Ascending aorta (tissue), 2 donors: ENCODE measurements around the gene ELMO1. TPM values are rescaled to one million over a fixed set of nuclear protein-coding genes. Genes with fewer than 3 reads are reported as not detected.

Experiments
- DNase-seq, 2 donors: peaks; one replicate each; pipeline ENCODE4 v3.0.0-alpha.2; 2019; ENCODE audit warnings: low spot score in 2 of 2
- H3K27ac ChIP-seq, 2 donors: fragments of 200-600 bp; sonication (generic); one replicate each; pipeline ENCODE4 v1.5.1; 2016 to 2017; ENCODE audit warnings: mild to moderate bottlenecking in 1 of 2
- H3K27me3 ChIP-seq: fragments of 200-600 bp; sonication (generic); one replicate; pipeline ENCODE4 v1.5.1; 2017
- H3K36me3 ChIP-seq, 2 donors: fragments of 200-600 bp; sonication (generic); one replicate each; pipeline ENCODE4 v1.5.1; 2016
- H3K4me1 ChIP-seq, 2 donors: fragments of 200-600 bp; sonication (generic); one replicate each; pipeline ENCODE4 v1.5.1; 2016 to 2017; ENCODE audit warnings: mild to moderate bottlenecking in 1 of 2
- H3K4me3 ChIP-seq, 2 donors: fragments of 200-600 bp; sonication (generic); one replicate each; pipeline ENCODE4 v1.5.1; 2016 to 2017; ENCODE audit warnings: mild to moderate bottlenecking in 1 of 2
- H3K9me3 ChIP-seq, 2 donors: fragments of 200-600 bp; sonication (generic); one replicate each; pipeline ENCODE4 v1.5.1; 2016
- intact Hi-C: fragments of 100-400 bp; cut with DNase I; formaldehyde crosslinking; loops from one replicate; pipeline ENCODE4 v1.15.1; 2023
- total RNA-seq: library from RNA; depleted of rRNA; stranded (reverse); fragments of >200 nt; gene quantifications from one replicate; pipeline ENCODE4 v1.1.0, GENCODE V29; 2016
- TF ChIP-seq, protein P1 (sequence below), 3 experiments: fragments of 200-600 bp in 2 of 3; fragments of 450-650 bp in 1 of 3; sonication (generic) in 2 of 3; IDR thresholded peaks; one replicate each; pipeline ENCODE4 v1.5.1; 2016 to 2019; ENCODE audit warnings: antibody characterized with exemption in 3 of 3, mild to moderate bottlenecking in 1 of 3, moderate library complexity in 1 of 3

ELMO1 gene
- total RNA-seq, 1 donor from 2014 or later: 40.8 TPM

DNA sequence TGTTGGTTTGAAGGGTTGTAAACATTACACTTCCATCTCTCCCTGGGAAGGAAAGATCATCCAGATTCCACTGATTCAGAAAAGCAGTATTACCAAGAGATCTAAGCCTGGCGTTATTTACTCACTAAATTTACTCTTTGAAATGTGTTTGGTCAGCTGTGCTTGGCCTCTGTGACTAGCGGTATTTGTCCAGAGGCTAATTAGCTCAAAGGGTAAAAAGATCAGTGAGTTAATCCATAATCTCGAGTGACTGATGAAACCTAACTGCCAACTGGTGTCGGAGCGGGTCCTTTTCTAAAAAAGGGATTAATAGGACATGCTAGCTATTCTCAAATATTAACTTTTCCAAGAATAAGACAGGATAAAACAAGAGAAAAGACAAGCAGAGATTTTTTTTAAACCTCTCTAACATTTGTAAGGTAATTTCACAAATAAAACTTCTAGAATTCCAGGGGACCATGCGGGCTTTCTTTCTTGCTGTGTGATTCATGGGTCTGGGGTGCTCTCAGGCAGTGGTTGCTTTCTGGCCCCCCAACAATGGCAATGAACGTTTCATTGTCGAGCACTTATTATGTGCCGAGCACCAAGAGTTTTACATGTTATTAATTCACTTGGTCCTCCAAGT lies 477.0 kb downstream of the ELMO1 start:
- Histone ChIP-seq H3K36me3 (no peaks in the 10 kb centered on the region), H3K4me3 (no peak overlapping the region), H3K4me1 (no peaks in the 10 kb centered on the region), H3K27me3 (no peaks in the 10 kb centered on the region), H3K27ac (no peak overlapping the region), H3K9me3 (no peaks in the 10 kb centered on the region)
- TF ChIP-seq, protein P1, sequence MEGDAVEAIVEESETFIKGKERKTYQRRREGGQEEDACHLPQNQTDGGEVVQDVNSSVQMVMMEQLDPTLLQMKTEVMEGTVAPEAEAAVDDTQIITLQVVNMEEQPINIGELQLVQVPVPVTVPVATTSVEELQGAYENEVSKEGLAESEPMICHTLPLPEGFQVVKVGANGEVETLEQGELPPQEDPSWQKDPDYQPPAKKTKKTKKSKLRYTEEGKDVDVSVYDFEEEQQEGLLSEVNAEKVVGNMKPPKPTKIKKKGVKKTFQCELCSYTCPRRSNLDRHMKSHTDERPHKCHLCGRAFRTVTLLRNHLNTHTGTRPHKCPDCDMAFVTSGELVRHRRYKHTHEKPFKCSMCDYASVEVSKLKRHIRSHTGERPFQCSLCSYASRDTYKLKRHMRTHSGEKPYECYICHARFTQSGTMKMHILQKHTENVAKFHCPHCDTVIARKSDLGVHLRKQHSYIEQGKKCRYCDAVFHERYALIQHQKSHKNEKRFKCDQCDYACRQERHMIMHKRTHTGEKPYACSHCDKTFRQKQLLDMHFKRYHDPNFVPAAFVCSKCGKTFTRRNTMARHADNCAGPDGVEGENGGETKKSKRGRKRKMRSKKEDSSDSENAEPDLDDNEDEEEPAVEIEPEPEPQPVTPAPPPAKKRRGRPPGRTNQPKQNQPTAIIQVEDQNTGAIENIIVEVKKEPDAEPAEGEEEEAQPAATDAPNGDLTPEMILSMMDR (IDR thresholded peaks at IDR 0.05): no peak
- DNase-seq: no peak
- intact Hi-C loops: no loop called here

DNA sequence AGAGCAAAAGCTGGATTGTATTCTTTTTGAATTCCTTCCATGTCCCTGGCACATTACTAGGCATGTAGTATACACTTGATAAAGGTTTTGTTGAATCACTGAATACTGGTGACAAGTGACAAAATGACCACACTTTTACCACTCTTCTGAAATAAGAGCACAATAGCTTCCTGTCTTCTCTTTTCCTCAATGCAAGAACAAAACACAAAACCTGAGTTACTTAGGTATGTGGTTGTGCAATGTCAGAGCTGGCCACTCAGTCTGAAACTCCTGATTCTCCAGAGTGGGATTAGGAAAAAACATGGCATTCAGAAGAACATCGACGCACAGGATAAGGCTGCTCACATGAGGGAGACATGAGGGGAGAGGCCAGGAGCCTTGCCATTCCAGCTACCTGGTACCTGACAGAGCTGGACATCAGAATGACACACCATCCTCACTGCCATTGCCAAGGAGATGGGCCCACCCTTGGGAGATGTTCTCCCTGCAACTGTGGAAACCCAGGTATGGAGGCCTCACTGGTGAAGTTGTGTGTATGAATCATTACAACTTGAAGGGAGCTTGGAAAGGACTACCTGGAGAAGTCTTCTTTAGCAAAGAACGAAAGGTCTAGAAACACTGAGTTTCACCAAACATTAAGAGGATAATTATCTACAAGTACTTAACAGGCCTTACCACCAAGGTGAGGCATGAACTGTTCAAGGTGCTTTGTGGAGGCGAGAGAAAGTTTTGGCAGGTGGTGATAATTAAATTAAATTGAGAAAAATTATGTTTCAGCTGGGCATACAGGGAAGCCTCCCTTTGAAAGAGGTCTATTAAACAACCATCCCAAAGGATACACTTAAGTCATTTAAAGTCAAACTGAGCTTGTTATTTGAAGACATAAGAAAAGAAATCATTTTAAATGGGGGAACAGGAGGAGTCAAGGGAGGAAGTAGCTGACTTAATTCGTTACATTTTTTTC lies 477.8 kb downstream of the ELMO1 start:
- Histone ChIP-seq H3K36me3 (no peaks in the 10 kb centered on the region), H3K9me3 (no peaks in the 10 kb centered on the region), H3K4me1 (no peaks in the 10 kb centered on the region), H3K4me3 (no peak overlapping the region), H3K27me3 (no peaks in the 10 kb centered on the region), H3K27ac (no peak overlapping the region)
- intact Hi-C loops: no loop called here
- DNase-seq: no peak
- TF ChIP-seq, protein P1 (IDR thresholded peaks at IDR 0.05): no peak

DNA sequence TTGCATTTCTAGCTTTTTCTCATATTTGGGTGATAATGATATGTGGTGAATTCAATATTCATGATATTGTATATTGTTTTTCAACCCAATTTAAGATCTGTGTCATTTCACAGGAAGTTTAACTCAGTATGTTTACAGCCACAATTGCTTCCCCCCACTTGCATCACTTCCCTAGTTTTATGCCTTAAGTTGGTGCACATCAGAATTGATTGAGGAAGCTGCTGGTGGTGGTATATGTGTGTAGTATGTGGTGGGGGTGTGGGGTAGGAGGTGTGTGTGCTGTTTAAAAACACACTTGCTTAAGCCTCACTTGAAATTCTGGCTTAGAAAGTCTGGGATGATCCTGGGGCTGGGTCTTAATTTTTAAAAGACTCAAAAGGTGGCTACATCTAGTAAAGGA lies 479.3 kb downstream of the ELMO1 start:
- intact Hi-C loops: no loop called here
- H3K27ac ChIP-seq: no peak overlapping the region
- H3K27me3 ChIP-seq: no peaks in the 10 kb centered on the region
- DNase-seq: no peak
- H3K36me3 ChIP-seq: no peaks in the 10 kb centered on the region
- H3K9me3 ChIP-seq: no peaks in the 10 kb centered on the region
- H3K4me1 ChIP-seq: no peaks in the 10 kb centered on the region
- TF ChIP-seq, protein P1 (IDR thresholded peaks at IDR 0.05): no peak
- no peak overlapping the region for H3K4me3 ChIP-seq

DNA sequence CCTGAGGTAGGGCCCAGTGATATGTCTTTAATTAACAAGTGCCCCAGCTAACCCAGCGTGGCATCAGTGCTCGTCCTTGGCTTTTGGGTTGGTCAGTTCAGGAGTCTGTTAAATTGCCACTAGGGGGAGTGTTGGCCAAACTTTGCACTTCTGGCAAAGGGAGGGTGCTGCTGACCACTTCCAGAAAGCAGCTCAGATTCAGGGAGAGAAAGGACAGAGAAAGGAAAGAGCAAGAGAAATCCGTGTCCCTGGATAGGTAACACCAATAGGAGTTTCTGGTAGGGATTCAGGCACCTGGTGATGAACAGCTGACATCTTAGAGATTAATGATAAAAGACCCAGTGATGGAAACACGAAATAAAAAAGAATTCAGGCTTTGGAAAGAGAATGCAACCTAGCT lies 481.3 kb downstream of the ELMO1 start:
- intact Hi-C loops: loop anchor here (1.0 kb wide), 2 partner anchors 215 to 234 kb away; no protein-coding TSS in a partner anchor
- no peaks in the 10 kb centered on the region for H3K9me3 ChIP-seq
- no peak overlapping the region for H3K4me3 ChIP-seq
- no peaks in the 10 kb centered on the region for H3K36me3 ChIP-seq
- no peak overlapping the region for H3K27ac ChIP-seq
- no peaks in the 10 kb centered on the region for H3K27me3 ChIP-seq
- TF ChIP-seq, protein P1 (IDR thresholded peaks at IDR 0.05): peak; percentile 60 to 81 (median 76)
- no peaks in the 10 kb centered on the region for H3K4me1 ChIP-seq
- DNase-seq: peak in 1 of 2 donors; percentile 79

DNA sequence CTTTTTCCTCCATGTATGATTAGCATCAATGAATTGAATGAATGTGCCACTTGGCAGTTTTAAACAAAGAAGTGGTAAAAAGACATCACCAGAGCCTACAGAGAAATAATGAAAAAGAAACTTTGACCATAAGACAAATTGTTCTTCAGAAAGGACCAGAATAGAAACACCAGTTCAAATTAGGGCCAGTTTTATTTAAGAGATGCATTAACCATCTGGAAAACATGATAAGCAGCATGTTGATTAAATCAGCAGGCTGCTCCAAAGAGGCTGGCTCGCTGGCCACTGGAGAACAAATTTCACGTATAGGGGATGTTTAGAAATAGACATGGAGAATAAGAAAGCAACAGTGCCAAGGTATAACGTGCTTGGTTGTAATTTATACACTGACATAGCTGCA lies 482.0 kb downstream of the ELMO1 start:
- Histone ChIP-seq H3K36me3 (no peaks in the 10 kb centered on the region), H3K27me3 (no peaks in the 10 kb centered on the region), H3K9me3 (no peaks in the 10 kb centered on the region), H3K27ac (no peak overlapping the region), H3K4me3 (no peak overlapping the region), H3K4me1 (no peaks in the 10 kb centered on the region)
- intact Hi-C loops: loop anchor here (1.0 kb wide), 2 partner anchors 216 to 235 kb away; no protein-coding TSS in a partner anchor
- DNase-seq: no peak
- TF ChIP-seq, protein P1 (IDR thresholded peaks at IDR 0.05): no peak
